GM12872 (cell line): ENCODE results near the gene DPYSL4.

ENCODE experiments used
- CTCF ChIP-seq: IDR thresholded peaks from 3 replicates; pipeline ENCODE4 v1.5.1; 2011; ENCODE audit warnings: low read depth, mild to moderate bottlenecking, low read length, moderate library complexity; ENCODE audit not compliant: insufficient read depth

Gene DPYSL4

GRCh38 chr10:132169031-132169765 is 17.6 kb upstream of the DPYSL4 start:
- TF ChIP-seq CTCF: no peak

- no peak for TF ChIP-seq CTCF
Measured at GRCh38 chr10:132169766-132170560, 16.8 kb upstream of the DPYSL4 start.

GRCh38 chr10:132170561-132171361 is 16.0 kb upstream of the DPYSL4 start:
- TF ChIP-seq CTCF: no peak

GRCh38 chr10:132172091-132173066 is 14.4 kb upstream of the DPYSL4 start:
- TF ChIP-seq CTCF: no peak

- no peak for TF ChIP-seq CTCF
Measured at GRCh38 chr10:132173185-132173584, 13.6 kb upstream of the DPYSL4 start.

GRCh38 chr10:132174237-132174636 is 12.5 kb upstream of the DPYSL4 start:
- no peak for TF ChIP-seq CTCF
